H1 (cell line): ENCODE measurements around the gene AKT1S1. TPM values are rescaled to one million over a fixed set of nuclear protein-coding genes. Genes with fewer than 3 reads are reported as not detected.

Experiments
- E2F6 ChIP-seq: IDR thresholded peaks from 2 replicates; pipeline ENCODE4 v1.6.1; 2012; ENCODE audit warnings: inconsistent platforms
- EGR1 ChIP-seq: IDR thresholded peaks from 2 replicates; pipeline ENCODE4 v1.6.1; 2011; ENCODE audit warnings: low read depth, low read length, borderline replicate concordance
- EP300 ChIP-seq, 2 experiments: IDR thresholded peaks; 1 replicate in 1 of 2; 2 replicates in 1 of 2; pipeline ENCODE4 v1.6.1; 2011 to 2012; ENCODE audit warnings: low read depth in 2 of 2, low read length in 2 of 2, mild to moderate bottlenecking in 2 of 2, borderline replicate concordance in 1 of 2, inconsistent platforms in 1 of 2, moderate library complexity in 1 of 2
- HDAC6 ChIP-seq: IDR thresholded peaks from one replicate; pipeline ENCODE4 v1.7.1; 2012; ENCODE audit warnings: low read depth, mild to moderate bottlenecking, inconsistent platforms, low read length, moderate library complexity
- polyA plus RNA-seq, 7 experiments: library from polyadenylated mRNA; depleted of rRNA in 3 of 7; stranded (reverse) in 5 of 7; unstranded in 2 of 7; fragments of >200 nt in 5 of 7; fragments of 200-250 nt in 2 of 7; gene quantifications; 1 replicate in 5 of 7; 2 replicates in 1 of 7; 4 replicates in 1 of 7; pipeline versions ENCODE4 v1.2.1 to v1.2.3, GENCODE V29; 2011 to 2013; ENCODE audit warnings: missing spikeins in 2 of 7, mixed read lengths in 2 of 7
- total RNA-seq: library from RNA; stranded (reverse); fragmentation: NEBNext Ultra II Directional; extraction: Animal tissue kit (Norgen Biotek cat#: 25700); gene quantifications from 2 replicates; pipeline ENCODE4 v1.2.1, GENCODE V29; 2021
- TF ChIP-seq, protein P1 (sequence below), 3 experiments: IDR thresholded peaks; 1 replicate in 2 of 3; 2 replicates in 1 of 3; pipeline versions ENCODE4 v1.5.1 to v1.6.1; 2011; ENCODE audit warnings: low read length in 3 of 3, mild to moderate bottlenecking in 3 of 3, inconsistent platforms in 2 of 3, low read depth in 1 of 3, moderate library complexity in 1 of 3; ENCODE audit not compliant: insufficient read depth in 1 of 3; ENCODE audit errors: control extremely low read depth in 1 of 3

Gene AKT1S1
- total and polyA plus RNA-seq, 2 of the 8 experiments (the other 6 are each of a cell fraction or from before 2014, with no cell fraction given): 40.7 to 45.9 TPM

DNA sequence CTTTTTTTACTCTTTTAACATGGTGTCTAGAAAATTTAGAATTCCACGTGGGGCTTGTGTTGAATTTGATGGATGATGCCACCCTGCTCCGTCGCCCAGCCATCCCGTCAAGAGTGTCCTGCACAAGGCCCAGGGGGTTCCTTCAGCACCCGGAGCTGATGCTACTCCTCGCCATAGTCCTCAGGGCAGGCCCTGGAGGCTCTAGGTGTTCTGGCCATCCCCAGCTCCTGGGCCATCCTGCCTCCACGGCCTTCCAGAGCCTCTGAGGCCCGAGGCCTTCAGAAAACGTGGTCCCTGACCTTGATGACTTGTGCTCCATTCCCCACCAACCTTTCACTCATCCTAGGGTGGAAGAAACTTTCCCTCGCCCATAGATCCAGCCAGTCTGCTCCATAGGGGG, 3.3 kb downstream of the AKT1S1 start (continued):
- TF ChIP-seq, protein P1, sequence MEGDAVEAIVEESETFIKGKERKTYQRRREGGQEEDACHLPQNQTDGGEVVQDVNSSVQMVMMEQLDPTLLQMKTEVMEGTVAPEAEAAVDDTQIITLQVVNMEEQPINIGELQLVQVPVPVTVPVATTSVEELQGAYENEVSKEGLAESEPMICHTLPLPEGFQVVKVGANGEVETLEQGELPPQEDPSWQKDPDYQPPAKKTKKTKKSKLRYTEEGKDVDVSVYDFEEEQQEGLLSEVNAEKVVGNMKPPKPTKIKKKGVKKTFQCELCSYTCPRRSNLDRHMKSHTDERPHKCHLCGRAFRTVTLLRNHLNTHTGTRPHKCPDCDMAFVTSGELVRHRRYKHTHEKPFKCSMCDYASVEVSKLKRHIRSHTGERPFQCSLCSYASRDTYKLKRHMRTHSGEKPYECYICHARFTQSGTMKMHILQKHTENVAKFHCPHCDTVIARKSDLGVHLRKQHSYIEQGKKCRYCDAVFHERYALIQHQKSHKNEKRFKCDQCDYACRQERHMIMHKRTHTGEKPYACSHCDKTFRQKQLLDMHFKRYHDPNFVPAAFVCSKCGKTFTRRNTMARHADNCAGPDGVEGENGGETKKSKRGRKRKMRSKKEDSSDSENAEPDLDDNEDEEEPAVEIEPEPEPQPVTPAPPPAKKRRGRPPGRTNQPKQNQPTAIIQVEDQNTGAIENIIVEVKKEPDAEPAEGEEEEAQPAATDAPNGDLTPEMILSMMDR (IDR thresholded peaks at IDR 0.05; ENCODE audit: control extremely low read depth in 1 of 3, insufficient read depth in 1 of 3, low read depth in 1 of 3, low read length in 3 of 3): no peak
- TF ChIP-seq E2F6 (no peak), EGR1 (no peak), HDAC6 (no peak), EP300 (IDR thresholded peaks at IDR 0.05; ENCODE audit: borderline replicate concordance in 1 of 2, low read depth in 2 of 2, low read length in 2 of 2) (no peak)
- TF ChIP-seq, all 59 proteins: peak for 0
